Stimulated activated naive CD4-positive, alpha-beta T cell treated with Interleukin-2 at 50 U/mL for 16 hours (primary cell): ENCODE measurements around the gene FA2H.
A peak's percentile ranks its signal among the peaks of the same experiment; 100 is the strongest.
"Not testable (repeated sequence)": the region's sequence is repeated elsewhere in the genome, so short reads cannot be mapped to it uniquely, and the experiment has no call there.

Source experiments
- DNase-seq: peaks from one replicate; lab custom pipeline; 2025; lab: John Stamatoyannopoulos, UW

The FA2H gene

GRCh38 chr16:74774223-74775139 lies at the start of gene FA2H:
Gene FA2H (minus strand): TSS chr16:74774820. CDS start chr16:74774755, 65 bp downstream.
- DNase-seq, result peak; percentile 43

- DNase-seq, result no peak
Measured at GRCh38 chr16:74817851-74818250, 43.2 kb upstream of the FA2H start.

- DNase-seq, result peak; percentile 60
Measured at GRCh38 chr16:74813109-74813641, 38.6 kb upstream of the FA2H start.

GRCh38 chr16:74811911-74812310 lies 37.3 kb upstream of the FA2H start:
- no peak for DNase-seq

- not testable (repeated sequence) for DNase-seq
Measured at GRCh38 chr16:74811216-74811615, 36.6 kb upstream of the FA2H start.

- DNase-seq, result no peak
Measured at GRCh38 chr16:74807052-74807646, 32.5 kb upstream of the FA2H start.

GRCh38 chr16:74800216-74800871 lies 25.7 kb upstream of the FA2H start:
- no peak for DNase-seq

- DNase-seq, result no peak
Measured at GRCh38 chr16:74797414-74797813, 22.8 kb upstream of the FA2H start.

- DNase-seq, result no peak
Measured at GRCh38 chr16:74795104-74795503, 20.5 kb upstream of the FA2H start.

- no peak for DNase-seq
Measured at GRCh38 chr16:74794668-74795067, 20.0 kb upstream of the FA2H start.

- DNase-seq, result no peak
Measured at GRCh38 chr16:74793571-74793970, 19.0 kb upstream of the FA2H start.

GRCh38 chr16:74792225-74792624 lies 17.6 kb upstream of the FA2H start:
- no peak for DNase-seq

GRCh38 chr16:74791749-74792148 lies 17.1 kb upstream of the FA2H start:
- not testable (repeated sequence) for DNase-seq

GRCh38 chr16:74788108-74788507 lies 13.5 kb upstream of the FA2H start:
- DNase-seq, result no peak

- DNase-seq, result no peak
Measured at GRCh38 chr16:74785031-74785430, 10.4 kb upstream of the FA2H start.

- DNase-seq, result no peak
Measured at GRCh38 chr16:74778646-74779045, 4.0 kb upstream of the FA2H start.

- no peak for DNase-seq
Measured at GRCh38 chr16:74776926-74777325, 2.3 kb upstream of the FA2H start.

GRCh38 chr16:74775255-74775654 lies 635 bp upstream of the FA2H start:
- no peak for DNase-seq

- DNase-seq, result no peak
Measured at GRCh38 chr16:74773446-74774222, 986 bp downstream of the FA2H start.

GRCh38 chr16:74771656-74772315 lies 2.8 kb downstream of the FA2H start:
- no peak for DNase-seq

- DNase-seq, result no peak
Measured at GRCh38 chr16:74770831-74771526, 3.6 kb downstream of the FA2H start.
